Astrocyte (in vitro differentiated cells and primary cell): ENCODE measurements around the gene PHC1.

Experiments
- CTCF ChIP-seq: IDR thresholded peaks from 2 replicates; pipeline ENCODE4 v1.5.1; 2011; ENCODE audit warnings: low read depth, mild to moderate bottlenecking, inconsistent platforms, low read length, moderate library complexity; ENCODE audit not compliant: insufficient read depth
- EZH2 ChIP-seq: IDR thresholded peaks from 2 replicates; pipeline ENCODE4 v1.6.1; 2012; ENCODE audit warnings: mild to moderate bottlenecking, low read length, inconsistent platforms; ENCODE audit not compliant: insufficient read depth

GRCh38 chr12:8906266-8907180, 7.8 kb upstream of the PHC1 start:
- TF ChIP-seq CTCF (no peak), EZH2 (no peak)
